Transverse colon (tissue), 4 donors: Measurements from ENCODE around the gene ID3.

Experiments used
- EP300 ChIP-seq: sonication (generic); formaldehyde crosslinking; IDR thresholded peaks from one replicate; pipeline ENCODE4 v1.6.1; 2017; ENCODE audit warnings: antibody characterized with exemption, low read depth
- POLR2A ChIP-seq: fragments of 450-650 bp; IDR thresholded peaks from one replicate; pipeline ENCODE4 v1.6.1; 2016; ENCODE audit warnings: antibody characterized with exemption, mild to moderate bottlenecking, moderate library complexity
- POLR2AphosphoS5 ChIP-seq, 3 donors: sonication (generic); formaldehyde crosslinking; IDR thresholded peaks; one replicate each; pipeline ENCODE4 v1.6.1; 2016; ENCODE audit warnings: antibody characterized with exemption in 3 of 3
- TF ChIP-seq, protein P1 (sequence below), 5 experiments: fragments of 200-600 bp in 3 of 5; fragments of 450-650 bp in 2 of 5; sonication (generic) in 3 of 5; IDR thresholded peaks; 1 replicate in 2 of 5; 2 replicates in 3 of 5; pipeline ENCODE4 v1.5.1; 2016 to 2017; ENCODE audit warnings: antibody characterized with exemption in 5 of 5, inconsistent platforms in 3 of 5, mild to moderate bottlenecking in 2 of 5, moderate library complexity in 1 of 5

DNA sequence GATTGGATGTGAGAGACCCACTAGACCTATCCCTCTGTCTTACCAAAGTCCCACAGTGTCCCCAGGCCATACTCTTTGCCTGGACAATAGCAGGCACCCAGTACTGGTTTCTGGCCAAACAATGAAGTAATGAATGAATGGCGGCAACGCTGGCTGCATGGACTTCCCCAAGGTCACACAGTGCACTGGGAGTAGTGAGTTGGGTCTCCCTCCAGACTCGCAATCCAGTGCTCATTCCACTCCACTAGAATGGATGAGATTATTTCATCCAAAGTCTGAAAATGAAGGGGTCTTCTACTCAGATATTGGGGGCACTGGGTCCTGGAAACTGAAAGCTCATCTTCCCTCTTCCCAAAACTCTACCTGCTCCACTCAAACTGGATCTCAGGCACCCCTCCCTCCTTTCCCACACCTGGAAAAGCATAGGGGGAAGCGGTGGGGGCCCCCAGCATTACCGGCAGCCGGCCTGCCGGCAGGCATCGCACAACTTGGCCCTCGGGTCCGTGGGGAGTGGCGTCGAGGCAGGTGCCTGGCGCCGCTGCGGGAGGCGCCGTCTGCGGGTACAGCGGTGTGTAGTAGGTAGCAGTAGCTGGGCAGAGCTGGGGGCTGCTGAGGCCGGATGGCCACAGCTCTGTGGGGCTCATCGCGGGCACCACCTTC is 29.1 kb downstream of the ID3 start:
- TF ChIP-seq, protein P1, sequence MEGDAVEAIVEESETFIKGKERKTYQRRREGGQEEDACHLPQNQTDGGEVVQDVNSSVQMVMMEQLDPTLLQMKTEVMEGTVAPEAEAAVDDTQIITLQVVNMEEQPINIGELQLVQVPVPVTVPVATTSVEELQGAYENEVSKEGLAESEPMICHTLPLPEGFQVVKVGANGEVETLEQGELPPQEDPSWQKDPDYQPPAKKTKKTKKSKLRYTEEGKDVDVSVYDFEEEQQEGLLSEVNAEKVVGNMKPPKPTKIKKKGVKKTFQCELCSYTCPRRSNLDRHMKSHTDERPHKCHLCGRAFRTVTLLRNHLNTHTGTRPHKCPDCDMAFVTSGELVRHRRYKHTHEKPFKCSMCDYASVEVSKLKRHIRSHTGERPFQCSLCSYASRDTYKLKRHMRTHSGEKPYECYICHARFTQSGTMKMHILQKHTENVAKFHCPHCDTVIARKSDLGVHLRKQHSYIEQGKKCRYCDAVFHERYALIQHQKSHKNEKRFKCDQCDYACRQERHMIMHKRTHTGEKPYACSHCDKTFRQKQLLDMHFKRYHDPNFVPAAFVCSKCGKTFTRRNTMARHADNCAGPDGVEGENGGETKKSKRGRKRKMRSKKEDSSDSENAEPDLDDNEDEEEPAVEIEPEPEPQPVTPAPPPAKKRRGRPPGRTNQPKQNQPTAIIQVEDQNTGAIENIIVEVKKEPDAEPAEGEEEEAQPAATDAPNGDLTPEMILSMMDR (IDR thresholded peaks at IDR 0.05), result no peak
- TF ChIP-seq POLR2A, result peak; percentile 43
- no peak for TF ChIP-seq EP300
- TF ChIP-seq POLR2AphosphoS5 (IDR thresholded peaks at IDR 0.05), result peak in 1 of 3 donors; percentile 30
